A549 treated with CpdA at 1 μM for 4 hours (cell line): ENCODE results near the gene INSL6. TPM values are rescaled to one million over a fixed set of nuclear protein-coding genes. Genes with fewer than 3 reads are reported as not detected.

Source experiments
- total RNA-seq: library from RNA; stranded (reverse); fragments of 200-300 nt; extraction: Qiagen RNA extraction; gene quantifications from 5 replicates; pipeline ENCODE4 v1.2.3, GENCODE V29; 2022; ENCODE audit warnings: low read depth

Gene INSL6
- total RNA-seq, result not detected in 5 replicates

GRCh38 chr9:5185220-5185840 lies at the start of gene INSL6:
Gene INSL6 (minus strand): TSS chr9:5185639. CDS start chr9:5185602, 37 bp downstream.

DNA sequence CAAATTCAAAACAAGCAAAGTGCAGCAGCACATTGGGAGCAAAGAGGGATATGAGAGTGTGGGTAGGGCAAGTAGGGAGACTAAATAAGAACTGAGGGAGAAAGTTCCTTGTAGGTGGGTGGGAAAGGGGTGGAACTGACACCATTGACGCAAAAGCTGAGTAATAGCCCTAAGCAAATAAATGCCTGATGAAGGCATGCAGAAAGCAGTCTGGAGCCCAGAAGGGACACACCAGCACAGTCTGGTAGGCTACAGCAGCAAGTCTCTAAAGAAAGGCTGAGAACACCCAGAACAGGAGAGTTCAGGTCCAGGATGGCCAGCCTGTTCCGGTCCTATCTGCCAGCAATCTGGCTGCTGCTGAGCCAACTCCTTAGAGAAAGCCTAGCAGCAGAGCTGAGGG lies 45.8 kb upstream of the INSL6 start, which contains the start of gene INSL4:
Gene INSL4 (plus strand): TSS at position 208 of the 400 bp plus-strand sequence. CDS start 105 bp downstream, at position 313.

Other genes with a start within 250 kb of the INSL6 start
- 2.1 to 3.5 TPM (median 3.0 TPM) in 5 replicates for gene JAK2, start 200.4 kb downstream of the INSL6 start, total RNA-seq
- 15.5 to 17.9 TPM (median 16.0 TPM) in 5 replicates for gene INSL4, start 45.8 kb upstream of the INSL6 start, total RNA-seq
- gene RLN2, start 119.1 kb upstream of the INSL6 start, total RNA-seq, result 0.17 TPM in 1 of 5 replicates, not detected in the others
- gene RLN1, start 154.2 kb upstream of the INSL6 start, total RNA-seq, result not detected in 5 replicates